Keratinocyte (primary cell): ENCODE measurements around the gene GRWD1. TPM values are rescaled to one million over a fixed set of nuclear protein-coding genes. Genes with fewer than 3 reads are reported as not detected.

ENCODE experiments used
- DNase-seq: peaks from one replicate; pipeline ENCODE4 v3.0.0-alpha.2; 2011; ENCODE audit warnings: low read depth, missing footprints, low spot score
- FAIRE-seq: peaks from 2 replicates; lab custom pipeline; 2011; peaks lifted over from hg19 to GRCh38; lab: Jason Lieb, UNC
- H2AFZ ChIP-seq: 2 replicates; pipeline ENCODE4 v1.6.0; 2012; ENCODE audit warnings: low read length, control low read depth, inconsistent platforms; ENCODE audit not compliant: control insufficient read depth
- H3K27ac ChIP-seq: 2 replicates; pipeline ENCODE4 v1.5.1; 2011; ENCODE audit warnings: low read length; ENCODE audit not compliant: control insufficient read depth, insufficient read depth
- H3K27me3 ChIP-seq: 3 replicates; pipeline ENCODE4 v1.6.0; 2011; ENCODE audit warnings: low read length; ENCODE audit not compliant: control insufficient read depth, insufficient read depth; ENCODE audit errors: extremely low read depth
- H3K36me3 ChIP-seq, 2 experiments: 2 replicates in 1 of 2; 3 replicates in 1 of 2; pipeline ENCODE4 v1.5.1; 2011; ENCODE audit warnings: low read length in 2 of 2, mild to moderate bottlenecking in 1 of 2; ENCODE audit not compliant: control insufficient read depth in 2 of 2, insufficient read depth in 2 of 2; ENCODE audit errors: extremely low read depth in 1 of 2
- H3K4me1 ChIP-seq: 3 replicates; pipeline ENCODE4 v1.5.1; 2011; ENCODE audit warnings: low read length; ENCODE audit not compliant: control insufficient read depth, insufficient read depth; ENCODE audit errors: extremely low read depth
- H3K4me2 ChIP-seq: 3 replicates; pipeline ENCODE4 v1.6.0; 2011; ENCODE audit warnings: low read depth, low read length; ENCODE audit not compliant: control insufficient read depth, insufficient read depth; ENCODE audit errors: extremely low read depth
- H3K4me3 ChIP-seq, 3 experiments: fragments of 200-600 bp in 1 of 3; sonication (generic) in 1 of 3; 2 replicates in 2 of 3; 3 replicates in 1 of 3; pipeline ENCODE4 v1.5.1; 2011 to 2016; ENCODE audit warnings: low read length in 3 of 3, mild to moderate bottlenecking in 3 of 3, control low read depth in 2 of 3, inconsistent platforms in 1 of 3, low read depth in 1 of 3, mixed read lengths in 1 of 3, mixed run types in 1 of 3, moderate library complexity in 1 of 3; ENCODE audit not compliant: control insufficient read depth in 2 of 3, insufficient read depth in 2 of 3; ENCODE audit errors: extremely low read depth in 1 of 3
- H3K79me2 ChIP-seq: 2 replicates; pipeline ENCODE4 v1.6.0; 2012; ENCODE audit warnings: low read length; ENCODE audit not compliant: control insufficient read depth, insufficient read depth
- H3K9ac ChIP-seq: 3 replicates; pipeline ENCODE4 v1.6.0; 2011; ENCODE audit warnings: low read length; ENCODE audit not compliant: control insufficient read depth, insufficient read depth; ENCODE audit errors: extremely low read depth
- H3K9me1 ChIP-seq: 3 replicates; pipeline ENCODE4 v1.6.0; 2011; ENCODE audit warnings: low read length; ENCODE audit not compliant: control insufficient read depth, insufficient read depth; ENCODE audit errors: extremely low read depth
- H3K9me3 ChIP-seq: 2 replicates; pipeline ENCODE4 v1.5.1; 2012; ENCODE audit warnings: low read depth, low read length; ENCODE audit not compliant: control insufficient read depth
- H4K20me1 ChIP-seq: 3 replicates; pipeline ENCODE4 v1.6.0; 2011; ENCODE audit warnings: low read length; ENCODE audit not compliant: control insufficient read depth, insufficient read depth; ENCODE audit errors: extremely low read depth
- EZH2 ChIP-seq: IDR thresholded peaks from one replicate; pipeline ENCODE4 v1.6.1; 2012; ENCODE audit warnings: inconsistent platforms, mild to moderate bottlenecking, low read length, moderate library complexity
- dilution Hi-C: fragments of 300-500 bp; cut with MboI; formaldehyde crosslinking; loops from one replicate; pipeline ENCODE4 v1.7.0; 2020; ENCODE audit warnings: low sequenced_read_pairs; ENCODE audit not compliant: extremely low pct_ligation_motif_present
- polyA plus RNA-seq, 5 experiments: library from polyadenylated mRNA; depleted of rRNA in 3 of 5; stranded (reverse) in 3 of 5; stranded (forward) in 1 of 5; unstranded in 1 of 5; fragments of >200 nt; gene quantifications; 1 replicate in 1 of 5; 2 replicates in 3 of 5; 3 replicates in 1 of 5; pipeline versions ENCODE4 v1.2.1 to v1.2.3, GENCODE V29; 2011 to 2012; ENCODE audit warnings: missing spikeins in 2 of 5, low read depth in 1 of 5, low replicate concordance in 1 of 5
- TF ChIP-seq, protein P1 (sequence below), 3 experiments: IDR thresholded peaks in 1 of 3; conservative IDR thresholded peaks in 1 of 3; optimal IDR thresholded peaks in 1 of 3; 2 replicates in 2 of 3; 3 replicates in 1 of 3; pipeline versions ENCODE3 to v1.5.1; 2011; ENCODE audit warnings: low read length in 3 of 3, mild to moderate bottlenecking in 3 of 3, moderate library complexity in 2 of 3, control low read depth in 1 of 3, inconsistent platforms in 1 of 3; ENCODE audit not compliant: insufficient read depth in 2 of 3; ENCODE audit errors: extremely low read depth in 1 of 3

The GRWD1 gene
- polyA plus RNA-seq, 1 donor (not counting 4 experiments of a cell fraction or from before 2014, with no cell fraction given): 26.1 TPM

- Histone ChIP-seq H3K27ac (no peak overlapping the region), H4K20me1 (no peaks in the 10 kb centered on the region), H3K36me3 (no peaks in the 10 kb centered on the region), H2AFZ (no peak overlapping the region), H3K4me3 (no peak overlapping the region), H3K9me3 (no peaks in the 10 kb centered on the region), H3K9me1 (no peaks in the 10 kb centered on the region), H3K79me2 (no peaks in the 10 kb centered on the region), H3K27me3 (peaks cover 6% of the 10 kb centered on the region), H3K4me2 (no peak overlapping the region), H3K9ac (no peak overlapping the region), H3K4me1 (peaks cover 15% of the 10 kb centered on the region)
- dilution Hi-C loops: no loop called here
- DNase-seq (no peak), FAIRE-seq (no peak)
- TF ChIP-seq, protein P1, sequence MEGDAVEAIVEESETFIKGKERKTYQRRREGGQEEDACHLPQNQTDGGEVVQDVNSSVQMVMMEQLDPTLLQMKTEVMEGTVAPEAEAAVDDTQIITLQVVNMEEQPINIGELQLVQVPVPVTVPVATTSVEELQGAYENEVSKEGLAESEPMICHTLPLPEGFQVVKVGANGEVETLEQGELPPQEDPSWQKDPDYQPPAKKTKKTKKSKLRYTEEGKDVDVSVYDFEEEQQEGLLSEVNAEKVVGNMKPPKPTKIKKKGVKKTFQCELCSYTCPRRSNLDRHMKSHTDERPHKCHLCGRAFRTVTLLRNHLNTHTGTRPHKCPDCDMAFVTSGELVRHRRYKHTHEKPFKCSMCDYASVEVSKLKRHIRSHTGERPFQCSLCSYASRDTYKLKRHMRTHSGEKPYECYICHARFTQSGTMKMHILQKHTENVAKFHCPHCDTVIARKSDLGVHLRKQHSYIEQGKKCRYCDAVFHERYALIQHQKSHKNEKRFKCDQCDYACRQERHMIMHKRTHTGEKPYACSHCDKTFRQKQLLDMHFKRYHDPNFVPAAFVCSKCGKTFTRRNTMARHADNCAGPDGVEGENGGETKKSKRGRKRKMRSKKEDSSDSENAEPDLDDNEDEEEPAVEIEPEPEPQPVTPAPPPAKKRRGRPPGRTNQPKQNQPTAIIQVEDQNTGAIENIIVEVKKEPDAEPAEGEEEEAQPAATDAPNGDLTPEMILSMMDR (optimal IDR thresholded peaks at IDR 0.05 in 1 of 3, IDR thresholded peaks at IDR 0.05 in 1 of 3, conservative IDR thresholded peaks at IDR 0.05 in 1 of 3; ENCODE audit: extremely low read depth in 1 of 3, insufficient read depth in 2 of 3, low read length in 3 of 3): no peak
- TF ChIP-seq EZH2: no peak
Observed at GRCh38 chr19:48499316-48500090, 53.7 kb downstream of the GRWD1 start.

DNA sequence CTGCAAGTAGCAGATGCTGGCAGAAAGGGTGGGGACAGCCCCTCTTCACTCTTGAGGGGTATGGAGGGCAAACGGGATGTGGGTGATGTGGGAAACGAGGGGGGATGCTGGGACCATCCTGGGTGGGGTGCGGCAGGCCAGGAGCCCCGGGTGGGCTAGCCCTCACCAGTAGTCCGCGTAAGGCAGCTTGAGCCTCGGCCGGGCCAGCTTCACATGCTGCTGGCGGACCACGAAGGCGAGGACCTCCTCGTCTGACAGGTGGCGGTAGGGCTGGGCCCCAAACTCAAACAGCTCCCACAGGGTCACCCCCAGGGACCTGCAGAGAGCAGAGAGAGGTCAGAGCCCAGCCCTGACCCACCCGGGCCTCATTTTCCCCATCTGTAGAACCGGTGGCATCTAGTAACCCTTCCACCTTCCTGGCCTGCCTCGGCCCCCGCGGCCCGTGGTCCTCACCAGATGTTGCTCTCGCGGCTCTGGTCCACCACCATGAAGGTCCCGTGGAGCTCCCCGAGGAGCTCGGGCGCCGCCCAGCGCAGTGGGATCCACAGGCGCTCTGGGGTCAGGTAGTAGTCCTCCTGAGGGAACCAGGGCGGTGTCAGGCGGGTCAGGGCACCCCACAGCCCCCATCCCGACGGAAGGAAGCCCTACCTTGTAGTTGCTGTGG lies 55.2 kb downstream of the GRWD1 start:
- peaks cover 6% of the 10 kb centered on the region for H3K27me3 ChIP-seq
- H4K20me1 ChIP-seq: no peaks in the 10 kb centered on the region
- no peak for DNase-seq
- no peaks in the 10 kb centered on the region for H3K9me1 ChIP-seq
- H3K4me1 ChIP-seq: peaks cover 14% of the 10 kb centered on the region
- no peaks in the 10 kb centered on the region for H3K36me3 ChIP-seq
- H3K79me2 ChIP-seq: no peaks in the 10 kb centered on the region
- peak overlapping the region; percentile 69 for H3K9ac ChIP-seq
- peak overlapping the region; percentile 95 for H2AFZ ChIP-seq
- H3K4me2 ChIP-seq: peak overlapping the region; percentile 89
- peak overlapping the region; percentile 67 for H3K27ac ChIP-seq
- no peak for TF ChIP-seq EZH2
- TF ChIP-seq, protein P1 (optimal IDR thresholded peaks at IDR 0.05 in 1 of 3, IDR thresholded peaks at IDR 0.05 in 1 of 3, conservative IDR thresholded peaks at IDR 0.05 in 1 of 3; ENCODE audit: extremely low read depth in 1 of 3, insufficient read depth in 2 of 3, low read length in 3 of 3): no peak
- H3K4me3 ChIP-seq: peak overlapping the region; percentile 52 to 83 (median 73)
- FAIRE-seq: no peak
- dilution Hi-C loops: no loop called here
- no peaks in the 10 kb centered on the region for H3K9me3 ChIP-seq
